Measurements from ENCODE around the gene ZNF778. TPM values are rescaled to one million over a fixed set of nuclear protein-coding genes. Genes with fewer than 3 reads are reported as not detected.

ZNF778 gene
- total RNA-seq, 1 experiment from 2014 or later: 19.5 TPM

GRCh38 chr16:89209522-89210044, 7.9 kb upstream of the ZNF778 start:
- H3K79me2 ChIP-seq (ENCODE audit: insufficient read depth, low read length): no peaks in the 10 kb centered on the region
- H3K36me3 ChIP-seq (ENCODE audit: control insufficient read depth in 1 of 2, insufficient read depth in 2 of 2, low read length in 2 of 2): no peaks in the 10 kb centered on the region
- H3K4me2 ChIP-seq (ENCODE audit: low read length): no peak overlapping the region
- POLR2A ChIA-PET: no interaction called here
- ATAC-seq (no peak), DNase-seq (ENCODE audit: low read depth, low spot score) (no peak)
- no peak overlapping the region for H3K9ac ChIP-seq (ENCODE audit: low read length)
- RAD21 ChIA-PET (ENCODE audit: low non-redundant PET in 1 of 2, low total read pairs in 2 of 2, uncharacterized antibody in 2 of 2, unreplicated experiment in 2 of 2): no interaction called here
- CTCF ChIA-PET: no interaction called here
- H3K27ac ChIP-seq (ENCODE audit: low read depth, low read length): no peak overlapping the region
- H3K4me1 ChIP-seq (ENCODE audit: control insufficient read depth in 1 of 2, insufficient read depth in 2 of 2, low read length in 2 of 2): no peaks in the 10 kb centered on the region
- TF ChIP-seq EGR1 (IDR thresholded peaks at IDR 0.05; ENCODE audit: low read depth) (no peak), POLR2AphosphoS5 (IDR thresholded peaks at IDR 0.05; ENCODE audit: low read depth, low read length) (no peak), ELF1 (IDR thresholded peaks at IDR 0.05; ENCODE audit: borderline replicate concordance, low read depth) (no peak), JUND (IDR thresholded peaks at IDR 0.05) (no peak), TCF7L2 (IDR thresholded peaks at IDR 0.05; ENCODE audit: borderline replicate concordance, extremely low read depth, insufficient read depth, insufficient read length) (no peak), YY1 (IDR thresholded peaks at IDR 0.05; ENCODE audit: extremely low read depth, insufficient replicate concordance, low read depth, low read length) (no peak), ZNF274 (IDR thresholded peaks at IDR 0.05; ENCODE audit: low read depth, low read length) (no peak), SIN3A (IDR thresholded peaks at IDR 0.05; ENCODE audit: low read depth) (no peak), EZH2 (IDR thresholded peaks at IDR 0.05) (no peak), FOSL1 (IDR thresholded peaks at IDR 0.05; ENCODE audit: low read depth) (no peak), MAX (IDR thresholded peaks at IDR 0.05) (no peak)
- intact Hi-C loops (cut with micrococcal nuclease): no loop called here
- H2AFZ ChIP-seq (ENCODE audit: low read depth, low read length, poor library complexity, severe bottlenecking): no peak overlapping the region
- no peaks in the 10 kb centered on the region for H3K27me3 ChIP-seq (ENCODE audit: insufficient read depth, low read length)
- no peaks in the 10 kb centered on the region for H4K20me1 ChIP-seq (ENCODE audit: insufficient read depth)
- no TSS peak for BruUV-seq (replicated peaks)
- H3K4me3 ChIP-seq (replicated peaks in 1 of 2; ENCODE audit: low read depth in 1 of 2, low read length in 2 of 2): no peak overlapping the region
- no peaks in the 10 kb centered on the region for H3K9me3 ChIP-seq (ENCODE audit: control insufficient read depth in 1 of 2, insufficient read depth in 1 of 2, low read depth in 1 of 2, low read length in 2 of 2)
- H3K9me2 ChIP-seq (ENCODE audit: insufficient read depth): no peaks in the 10 kb centered on the region
